Brain microvascular endothelial cell (primary cell): ENCODE measurements around the gene INPP4B.

Experiments used
- DNase-seq: peaks from one replicate; pipeline ENCODE4 v3.0.0-alpha.2; 2020
- H3K27ac ChIP-seq: fragments of 250-450 bp; sonication (Bioruptor Pico); 2 replicates; pipeline ENCODE4 v1.5.1; 2020; ENCODE audit warnings: mild to moderate bottlenecking, moderate library complexity
- H3K27me3 ChIP-seq: fragments of 250-450 bp; sonication (Bioruptor Pico); replicated peaks from 2 replicates; pipeline ENCODE4 v1.5.1; 2020; ENCODE audit warnings: mild to moderate bottlenecking
- H3K36me3 ChIP-seq: fragments of 250-450 bp; sonication (Bioruptor Pico); replicated peaks from 2 replicates; pipeline ENCODE4 v1.5.1; 2020; ENCODE audit warnings: mild to moderate bottlenecking
- H3K4me3 ChIP-seq: 2 replicates; pipeline ENCODE4 v1.5.1; 2011; ENCODE audit warnings: low read depth, mild to moderate bottlenecking, control low read depth, low read length, moderate library complexity
- in situ Hi-C: cut with HindIII; loops from 2 replicates; pipeline ENCODE4 v1.10.0; 2017; ENCODE audit warnings: low sequenced_read_pairs, low pct_ligation_motif_present
- TF ChIP-seq, protein P1 (sequence below): IDR thresholded peaks from 2 replicates; pipeline ENCODE4 v1.5.1; 2011; ENCODE audit warnings: low read depth, mild to moderate bottlenecking, moderate library complexity, low read length, control low read depth, inconsistent platforms; ENCODE audit errors: missing control alignments

Gene INPP4B

DNA sequence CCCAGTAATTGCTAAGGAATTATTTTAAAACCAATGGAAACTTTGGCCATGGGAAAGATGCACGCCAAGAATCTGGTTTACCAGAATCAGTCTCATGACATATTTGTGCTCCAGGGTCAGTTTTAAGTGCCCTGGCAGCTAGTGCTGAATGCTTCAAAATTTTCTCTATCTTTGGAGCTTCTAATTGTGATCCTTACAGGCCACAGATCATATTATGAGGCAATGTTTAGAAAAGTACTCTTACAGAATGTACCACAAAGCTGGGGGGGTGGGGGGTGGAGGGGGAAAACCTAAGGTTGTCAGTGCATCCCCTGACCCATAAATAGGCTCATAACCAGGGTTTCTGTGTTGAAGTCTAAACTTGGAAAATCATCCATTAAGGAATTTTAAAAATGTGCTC is 514.5 kb downstream of the INPP4B start:
- no peak overlapping the region for H3K27ac ChIP-seq
- H3K36me3 ChIP-seq, result no peaks in the 10 kb centered on the region
- in situ Hi-C loops, result no loop called here
- no peak for DNase-seq
- no peak overlapping the region for H3K4me3 ChIP-seq
- TF ChIP-seq, protein P1, sequence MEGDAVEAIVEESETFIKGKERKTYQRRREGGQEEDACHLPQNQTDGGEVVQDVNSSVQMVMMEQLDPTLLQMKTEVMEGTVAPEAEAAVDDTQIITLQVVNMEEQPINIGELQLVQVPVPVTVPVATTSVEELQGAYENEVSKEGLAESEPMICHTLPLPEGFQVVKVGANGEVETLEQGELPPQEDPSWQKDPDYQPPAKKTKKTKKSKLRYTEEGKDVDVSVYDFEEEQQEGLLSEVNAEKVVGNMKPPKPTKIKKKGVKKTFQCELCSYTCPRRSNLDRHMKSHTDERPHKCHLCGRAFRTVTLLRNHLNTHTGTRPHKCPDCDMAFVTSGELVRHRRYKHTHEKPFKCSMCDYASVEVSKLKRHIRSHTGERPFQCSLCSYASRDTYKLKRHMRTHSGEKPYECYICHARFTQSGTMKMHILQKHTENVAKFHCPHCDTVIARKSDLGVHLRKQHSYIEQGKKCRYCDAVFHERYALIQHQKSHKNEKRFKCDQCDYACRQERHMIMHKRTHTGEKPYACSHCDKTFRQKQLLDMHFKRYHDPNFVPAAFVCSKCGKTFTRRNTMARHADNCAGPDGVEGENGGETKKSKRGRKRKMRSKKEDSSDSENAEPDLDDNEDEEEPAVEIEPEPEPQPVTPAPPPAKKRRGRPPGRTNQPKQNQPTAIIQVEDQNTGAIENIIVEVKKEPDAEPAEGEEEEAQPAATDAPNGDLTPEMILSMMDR, result no peak
- no peaks in the 10 kb centered on the region for H3K27me3 ChIP-seq

DNA sequence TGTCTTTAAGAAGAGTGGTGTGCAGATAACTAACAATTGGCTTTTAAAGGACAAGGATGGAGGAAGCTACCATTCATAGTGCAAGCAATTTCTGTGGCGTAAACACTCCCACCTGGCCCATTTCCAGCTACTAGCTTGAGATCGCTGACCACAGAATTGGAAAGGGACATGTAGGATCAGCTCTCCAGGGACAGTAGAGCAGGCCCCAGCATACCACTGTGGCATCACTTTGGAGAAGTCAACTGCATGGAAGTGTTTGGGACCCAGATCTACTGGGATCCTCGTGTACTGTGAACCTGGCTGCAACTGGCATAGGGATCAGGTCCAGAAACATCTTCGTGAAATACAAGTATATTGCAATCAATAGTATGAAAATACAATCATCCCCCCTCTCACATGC is 515.0 kb downstream of the INPP4B start:
- in situ Hi-C loops, result no loop called here
- Histone ChIP-seq H3K27ac (no peak overlapping the region), H3K4me3 (no peak overlapping the region), H3K27me3 (no peaks in the 10 kb centered on the region), H3K36me3 (no peaks in the 10 kb centered on the region)
- TF ChIP-seq, protein P1, result no peak
- peak; percentile 39 for DNase-seq

- no peak overlapping the region for H3K27ac ChIP-seq
- in situ Hi-C loops, result no loop called here
- TF ChIP-seq, protein P1, result no peak
- DNase-seq, result no peak
- H3K4me3 ChIP-seq, result no peak overlapping the region
- no peaks in the 10 kb centered on the region for H3K27me3 ChIP-seq
- no peaks in the 10 kb centered on the region for H3K36me3 ChIP-seq
Observed at GRCh38 chr4:142330311-142330710, 515.8 kb downstream of the INPP4B start.

DNA sequence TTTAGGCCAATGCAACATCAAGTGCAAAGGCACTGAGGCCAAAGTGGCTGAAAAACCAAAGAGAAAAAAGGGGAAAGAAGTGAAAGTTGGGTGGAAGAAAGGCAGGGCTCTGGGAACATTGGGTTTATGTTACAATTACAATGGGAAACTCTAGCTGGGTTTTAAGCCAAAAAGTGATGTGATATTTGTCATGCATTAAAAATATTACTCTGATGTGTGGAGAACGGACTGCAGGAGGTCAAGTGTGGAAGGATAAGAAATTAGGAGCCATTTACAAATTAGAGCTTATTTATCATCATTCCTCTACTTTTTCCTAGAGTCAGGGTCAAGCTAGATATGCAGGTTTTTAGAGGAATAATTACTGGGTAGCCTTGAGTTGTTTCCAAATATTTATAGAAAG is 516.8 kb downstream of the INPP4B start:
- in situ Hi-C loops, result no loop called here
- no peak overlapping the region for H3K4me3 ChIP-seq
- no peak overlapping the region for H3K27ac ChIP-seq
- no peak for DNase-seq
- H3K27me3 ChIP-seq, result no peaks in the 10 kb centered on the region
- TF ChIP-seq, protein P1, result no peak
- no peaks in the 10 kb centered on the region for H3K36me3 ChIP-seq

GRCh38 chr4:142326181-142326580 is 519.9 kb downstream of the INPP4B start:
- TF ChIP-seq, protein P1, result no peak
- H3K27me3 ChIP-seq, result no peaks in the 10 kb centered on the region
- in situ Hi-C loops, result no loop called here

DNA sequence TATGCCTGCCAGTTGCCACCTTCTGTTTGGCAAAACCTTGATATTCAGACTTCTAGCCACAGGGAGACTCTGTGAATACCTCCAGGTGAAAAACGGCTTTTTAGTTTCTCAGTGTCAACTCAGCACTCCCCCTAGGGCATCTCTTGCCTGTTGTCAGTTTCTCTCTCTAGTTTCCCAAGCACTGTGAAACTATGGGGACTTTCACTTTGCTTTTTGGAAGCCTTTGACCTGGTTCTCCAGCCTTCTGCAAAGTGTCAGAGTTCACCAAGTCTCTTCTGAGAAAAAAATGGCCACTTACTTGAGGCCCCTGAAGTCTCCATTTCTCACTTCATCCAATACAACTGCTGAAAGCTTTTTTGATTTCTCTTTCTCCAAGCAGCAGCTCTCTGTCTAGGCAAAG is 521.5 kb downstream of the INPP4B start:
- DNase-seq, result no peak
- Histone ChIP-seq H3K27me3 (no peaks in the 10 kb centered on the region), H3K36me3 (no peaks in the 10 kb centered on the region), H3K4me3 (no peak overlapping the region), H3K27ac (no peak overlapping the region)
- TF ChIP-seq, protein P1, result no peak
- in situ Hi-C loops, result no loop called here

More at GRCh38 chr4:142326181-142326580, 519.9 kb downstream of the INPP4B start:
- H3K27ac ChIP-seq, result no peak overlapping the region
- no peak overlapping the region for H3K4me3 ChIP-seq
- no peaks in the 10 kb centered on the region for H3K36me3 ChIP-seq
- DNase-seq, result no peak
